ENCODE data around the gene SYNRG. TPM values are rescaled to one million over a fixed set of nuclear protein-coding genes. Genes with fewer than 3 reads are reported as not detected.

SYNRG gene
- total and polyA plus RNA-seq, 2 of the 13 experiments (the other 11 are each of a cell fraction or from before 2014, with no cell fraction given) = 7.3 to 8.7 TPM

GRCh38 chr17:37530420-37530819 lies 78.8 kb downstream of the SYNRG start:
- CTCF ChIA-PET (ENCODE audit: low intra/inter-chr PET ratio, low total read pairs) = no interaction called here
- Histone ChIP-seq H3K79me2 (ENCODE audit: insufficient read depth, low read length) (no peaks in the 10 kb centered on the region), H3K4me2 (ENCODE audit: low read depth, low read length) (no peak overlapping the region), H2AFZ (ENCODE audit: low read length) (no peak overlapping the region), H3K9ac (ENCODE audit: insufficient read depth, low read depth, low read length) (no peak overlapping the region), H3K9me3 (ENCODE audit: low read length) (no peaks in the 10 kb centered on the region), H3K4me1 (ENCODE audit: insufficient read depth, low read length) (no peaks in the 10 kb centered on the region), H3K27me3 (ENCODE audit: control insufficient read depth in 1 of 2, insufficient read depth in 2 of 2, low read length in 2 of 2) (no peaks in the 10 kb centered on the region), H3K4me3 (replicated peaks in 1 of 3; ENCODE audit: insufficient read depth in 1 of 3, low read depth in 2 of 3, low read length in 3 of 3) (no peak overlapping the region), H3K36me3 (replicated peaks in 1 of 2; ENCODE audit: control insufficient read depth in 1 of 2, insufficient read depth in 2 of 2, low read length in 2 of 2) (peaks cover 8 to 17% of the 10 kb centered on the region in 2 experiments; a peak in 3 of 5 replicates), H3K27ac (ENCODE audit: extremely low read length, insufficient read depth, low read length) (no peak overlapping the region), H4K20me1 (ENCODE audit: insufficient read depth, low read length) (no peaks in the 10 kb centered on the region)
- FAIRE-seq (no peak), ATAC-seq (no peak), DNase-seq (ENCODE audit: low spot score) (no peak)
- 97% methylated on average over 4 of the region's 4 CpGs for WGBS (ENCODE audit: low lambda C conversion rate)
- in situ Hi-C loops (cut with HindIII; ENCODE audit: extremely low pct_ligation_motif_present, low pct_unique_long_range_greater_than_20kb) (no loop called here), intact Hi-C loops (cut with micrococcal nuclease; ENCODE audit: unreplicated experiment) (no loop called here)
- no peak for TF ChIP-seq REXO4 (CRISPR knock-in tag; IDR thresholded peaks at IDR 0.05; ENCODE audit: borderline replicate concordance)
- no peak for TF ChIP-seq CBX1 (IDR thresholded peaks at IDR 0.05; ENCODE audit: low read depth)
- TF ChIP-seq GATAD2A (CRISPR knock-in tag; IDR thresholded peaks at IDR 0.05) = no peak
- TF ChIP-seq REPIN1 (CRISPR knock-in tag; IDR thresholded peaks at IDR 0.05; ENCODE audit: borderline replicate concordance, low read depth) = no peak
- TF ChIP-seq DDIT3 (CRISPR knock-in tag; IDR thresholded peaks at IDR 0.05) = no peak
- TF ChIP-seq, protein P1, sequence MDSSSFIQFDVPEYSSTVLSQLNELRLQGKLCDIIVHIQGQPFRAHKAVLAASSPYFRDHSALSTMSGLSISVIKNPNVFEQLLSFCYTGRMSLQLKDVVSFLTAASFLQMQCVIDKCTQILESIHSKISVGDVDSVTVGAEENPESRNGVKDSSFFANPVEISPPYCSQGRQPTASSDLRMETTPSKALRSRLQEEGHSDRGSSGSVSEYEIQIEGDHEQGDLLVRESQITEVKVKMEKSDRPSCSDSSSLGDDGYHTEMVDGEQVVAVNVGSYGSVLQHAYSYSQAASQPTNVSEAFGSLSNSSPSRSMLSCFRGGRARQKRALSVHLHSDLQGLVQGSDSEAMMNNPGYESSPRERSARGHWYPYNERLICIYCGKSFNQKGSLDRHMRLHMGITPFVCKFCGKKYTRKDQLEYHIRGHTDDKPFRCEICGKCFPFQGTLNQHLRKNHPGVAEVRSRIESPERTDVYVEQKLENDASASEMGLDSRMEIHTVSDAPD (CRISPR knock-in tag; IDR thresholded peaks at IDR 0.05) = no peak
- no peak for TF ChIP-seq ZNF331 (CRISPR knock-in tag; IDR thresholded peaks at IDR 0.05)
- POLR2A ChIA-PET = no interaction called here
- no TSS peak for BruUV-seq (replicated peaks)

Data from HepG2 (cell line).